GM10248 (cell line): ENCODE results near the gene TMEM52.

Source experiments
- CTCF ChIA-PET: fragments of 300-600 bp; sonication (Branson Sonifier 250); formaldehyde crosslinking; extraction: SDS; loops from one replicate; lab custom pipeline; 2021; ENCODE audit warnings: antibody characterized with exemption; lab: Yijun Ruan, JAX
- POLR2A ChIA-PET: fragments of 350-650 bp; sonication (Branson Sonifier 250); formaldehyde crosslinking; extraction: SDS; loops from one replicate; lab custom pipeline; 2020; ENCODE audit warnings: antibody characterized with exemption; lab: Yijun Ruan, JAX
- DNase-seq: peaks from one replicate; pipeline ENCODE4 v3.0.0; 2012; ENCODE audit errors: extremely low spot score
- CTCF ChIP-seq: IDR thresholded peaks from 2 replicates; pipeline ENCODE4 v1.5.1; 2012; ENCODE audit warnings: mild to moderate bottlenecking, low read depth; ENCODE audit errors: extremely low read depth, missing control alignments, control extremely low read depth

Gene TMEM52

GRCh38 chr1:1917304-1917976 lies 1.6 kb downstream of the TMEM52 start:
- TF ChIP-seq CTCF: no peak
- POLR2A ChIA-PET: interaction anchor here (1.0 kb wide), 1 partner anchor 9 kb away, joined by 6 read pairs; no protein-coding TSS in a partner anchor
- CTCF ChIA-PET: interaction anchor here (1.4 kb wide), 1 partner anchor 8 kb away, joined by 6 read pairs; no protein-coding TSS in a partner anchor
- DNase-seq: no peak

- no peak for DNase-seq
- CTCF ChIA-PET: interaction anchor here (1.4 kb wide), 1 partner anchor 8 kb away, joined by 6 read pairs; no protein-coding TSS in a partner anchor
- POLR2A ChIA-PET: interaction anchor here (1.0 kb wide), 1 partner anchor 8 kb away, joined by 6 read pairs; no protein-coding TSS in a partner anchor
- no peak for TF ChIP-seq CTCF
Observed at GRCh38 chr1:1916851-1917251, 2.2 kb downstream of the TMEM52 start.

GRCh38 chr1:1915911-1916840 lies 2.9 kb downstream of the TMEM52 start:
- DNase-seq: no peak
- no peak for TF ChIP-seq CTCF
- POLR2A ChIA-PET: no interaction called here
- CTCF ChIA-PET: no interaction called here

GRCh38 chr1:1914971-1915692 lies 3.9 kb downstream of the TMEM52 start, which contains the start of gene CALML6:
TSS of gene CALML6 (plus strand) at chr1:1915260. CDS start at chr1:1915281, 21 bp downstream.
- DNase-seq: no peak
- ChIA-PET POLR2A (no interaction called here), CTCF (no interaction called here)
- TF ChIP-seq CTCF: no peak

- ChIA-PET POLR2A (no interaction called here), CTCF (interaction anchor here (1.5 kb wide), 1 partner anchor 131 kb away, joined by 3 read pairs; no protein-coding TSS in a partner anchor)
- TF ChIP-seq CTCF: no peak
Observed at GRCh38 chr1:1914101-1914970, 4.7 kb downstream of the TMEM52 start.

More at GRCh38 chr1:1914101-1914970, 4.7 kb downstream of the TMEM52 start:
- no peak for DNase-seq
